K562 (cell line): ENCODE data around the gene OTOGL. TPM values are rescaled to one million over a fixed set of nuclear protein-coding genes. Genes with fewer than 3 reads are reported as not detected.
"Not testable (repeated sequence)": the region's sequence is repeated elsewhere in the genome, so short reads cannot be mapped to it uniquely, and the experiment has no call there.

ENCODE experiments used
- ATAC-seq: fragments of 200-7000 bp; cut with Tn5 transposase; 3 replicates; pipeline ENCODE4 v1.9.1; 2020; ENCODE audit warnings: moderate library complexity
- BruUV-seq: library from RNA; stranded (reverse); fragments of 400-500 nt; replicated peaks from 2 replicates; lab custom pipeline; 2021; lab: Mats Ljungman, UMichigan
- CTCF ChIA-PET: fragments of 300-600 bp; formaldehyde crosslinking; extraction: SDS; loops from one replicate; lab custom pipeline; 2021; ENCODE audit warnings: low intra/inter-chr PET ratio; lab: Yijun Ruan, JAX
- POLR2A ChIA-PET: fragments of 300-600, 350-650 bp; sonication (Branson Sonifier 250); formaldehyde crosslinking; extraction: SDS; loops from one replicate; lab custom pipeline; 2021; ENCODE audit warnings: antibody characterized with exemption, inconsistent platforms; lab: Yijun Ruan, JAX
- DNase-seq, 4 experiments: peaks; one replicate each; pipeline versions ENCODE4 v3.0.0 to v3.0.0-alpha.2; 2011 to 2018; ENCODE audit warnings: low spot score in 3 of 4, mixed read lengths in 3 of 4; ENCODE audit errors: extremely low read depth in 1 of 4
- FAIRE-seq: peaks from 2 replicates; lab custom pipeline; 2011; peaks lifted over from hg19 to GRCh38; lab: Jason Lieb, UNC
- H2AFZ ChIP-seq: 2 replicates; pipeline ENCODE4 v1.6.0; 2011; ENCODE audit warnings: low read depth, low read length, control low read depth, inconsistent platforms
- H3K27ac ChIP-seq: fragments of 200-600 bp; 3 replicates; pipeline ENCODE4 v1.8.0; 2011; ENCODE audit warnings: low read depth, mild to moderate bottlenecking, control low read depth, inconsistent platforms, low read length, moderate library complexity, mixed read lengths; ENCODE audit errors: extremely low read depth
- H3K27me3 ChIP-seq, 2 experiments: fragments of 300-600 bp in 1 of 2; 2 replicates in 1 of 2; 3 replicates in 1 of 2; pipeline versions ENCODE4 v1.6.0 to v1.8.0; 2011; ENCODE audit warnings: inconsistent platforms in 2 of 2, low read length in 2 of 2, mild to moderate bottlenecking in 1 of 2, mixed read lengths in 1 of 2, moderate library complexity in 1 of 2; ENCODE audit not compliant: control insufficient read depth in 2 of 2, insufficient read depth in 2 of 2
- H3K36me3 ChIP-seq: fragments of 300-600 bp; 3 replicates; pipeline ENCODE4 v1.8.0; 2011; ENCODE audit warnings: mild to moderate bottlenecking, low read length, inconsistent platforms; ENCODE audit not compliant: control insufficient read depth, insufficient read depth
- H3K4me1 ChIP-seq, 2 experiments: fragments of 200-600 bp in 1 of 2; replicated peaks in 1 of 2; 2 replicates in 1 of 2; 3 replicates in 1 of 2; pipeline versions ENCODE4 v1.5.1 to v1.8.0; 2011; ENCODE audit warnings: inconsistent platforms in 2 of 2, low read length in 2 of 2, mild to moderate bottlenecking in 1 of 2, mixed read lengths in 1 of 2, moderate library complexity in 1 of 2; ENCODE audit not compliant: control insufficient read depth in 2 of 2, insufficient read depth in 2 of 2
- H3K4me2 ChIP-seq: 2 replicates; pipeline ENCODE4 v1.6.1; 2011; ENCODE audit warnings: low read length, control low read depth, inconsistent platforms, mixed read lengths; ENCODE audit not compliant: insufficient read depth
- H3K4me3 ChIP-seq: fragments of 200-600 bp; sonication (generic), shearing (Covaris generic); 2 replicates; pipeline ENCODE4 v1.5.1; 2016; ENCODE audit warnings: control low read depth, inconsistent platforms
- H3K79me2 ChIP-seq: fragments of 200-600 bp; 3 replicates; pipeline ENCODE4 v1.8.0; 2011; ENCODE audit warnings: low read length, inconsistent platforms; ENCODE audit not compliant: control insufficient read depth, insufficient read depth
- H3K9ac ChIP-seq, 2 experiments: 2 replicates each; pipeline versions ENCODE4 v1.6.0 to v1.6.1; 2011; ENCODE audit warnings: low read depth in 2 of 2, low read length in 2 of 2, control low read depth in 1 of 2, inconsistent platforms in 1 of 2, mild to moderate bottlenecking in 1 of 2, mixed read lengths in 1 of 2; ENCODE audit not compliant: insufficient read depth in 1 of 2
- H3K9me1 ChIP-seq: one replicate; pipeline ENCODE4 v1.6.0; 2011; ENCODE audit warnings: inconsistent platforms, mild to moderate bottlenecking, low read length, moderate library complexity; ENCODE audit not compliant: control insufficient read depth, insufficient read depth
- H3K9me3 ChIP-seq: replicated peaks from 2 replicates; pipeline ENCODE4 v1.5.1; 2011; ENCODE audit warnings: low read depth, low read length, inconsistent platforms; ENCODE audit not compliant: control insufficient read depth, insufficient read depth
- H4K20me1 ChIP-seq: replicated peaks from 2 replicates; pipeline ENCODE4 v1.6.1; 2011; ENCODE audit warnings: low read length, inconsistent platforms, mixed read lengths; ENCODE audit not compliant: control insufficient read depth, insufficient read depth
- PRDM10 ChIP-seq: fragments of 450-650 bp; IDR thresholded peaks from 2 replicates; pipeline ENCODE4 v1.6.1; 2018; ENCODE audit not compliant: partially characterized antibody
- WGBS: fragments of 100-300 bp; shearing (Covaris generic); methylation state at CpG from one replicate; pipeline ENCODE4 v1.1.6; 2016; ENCODE audit warnings: low coverage, mixed read lengths; ENCODE audit not compliant: insufficient coverage; ENCODE audit errors: missing lambda C conversion rate; 5-methylcytosine and 5-hydroxymethylcytosine counted together
- in situ Hi-C: fragments of 300-500 bp; cut with MboI; formaldehyde crosslinking; loops from 4 replicates; pipeline ENCODE4 v1.15.0; 2018; ENCODE audit warnings: inconsistent platforms, mixed read lengths
- intact Hi-C: fragments of 100-400 bp; cut with micrococcal nuclease; formaldehyde crosslinking; loops from 2 replicates; pipeline ENCODE4 v1.14.2; 2022
- polyA plus RNA-seq, 8 experiments: library from polyadenylated mRNA; depleted of rRNA in 4 of 8; stranded (reverse) in 5 of 8; unstranded in 3 of 8; fragments of >200 nt; fragmentation: Nextera tagmentation in 2 of 8; fragmentation: Illumina TruSeq in 1 of 8; extraction: Ambion mirVana in 2 of 8; extraction: Trizol in 1 of 8; gene quantifications; 2 replicates each; pipeline versions ENCODE4 v1.2.1 to v1.2.3, GENCODE V29; 2011 to 2014; ENCODE audit warnings: inconsistent platforms in 1 of 8, missing spikeins in 1 of 8
- total RNA-seq, 7 experiments: library from RNA; depleted of rRNA in 6 of 7; stranded (reverse); fragments of >200 nt in 6 of 7; fragmentation: Illumina TruSeq in 2 of 7; extraction: Trizol in 2 of 7; gene quantifications; 2 replicates each; pipeline versions ENCODE4 v1.2.1 to v1.2.3, GENCODE V29; 2011 to 2021; ENCODE audit warnings: low replicate concordance in 1 of 7

The OTOGL gene
- total and polyA plus RNA-seq, 9 of the 15 experiments (the other 6 are each of a cell fraction or from before 2014, with no cell fraction given), result 0.02 to 0.03 TPM; not detected in 7

GRCh38 chr12:80083892-80084614 is 15.3 kb upstream of the OTOGL start:
- H3K9me1 ChIP-seq, H3K36me3 ChIP-seq, H3K9ac ChIP-seq, FAIRE-seq, POLR2A ChIA-PET, H3K79me2 ChIP-seq, ATAC-seq, H4K20me1 ChIP-seq, H3K27ac ChIP-seq, H3K4me2 ChIP-seq, H3K4me3 ChIP-seq, BruUV-seq, H3K9me3 ChIP-seq, in situ Hi-C loops, CTCF ChIA-PET, H3K27me3 ChIP-seq, DNase-seq: not testable (repeated sequence)
- peak; percentile 28 for TF ChIP-seq PRDM10
- intact Hi-C loops, result loop anchor here (10.0 kb wide), 1 partner anchor 199 kb away; no protein-coding TSS in a partner anchor
- 4% methylated on average over 8 of the region's 9 CpGs for WGBS
- Histone ChIP-seq H3K4me1 (peaks cover 0 to 12% of the 10 kb centered on the region in 2 experiments; a peak in 3 of 5 replicates), H2AFZ (peak overlapping the region; percentile 51; the same call in 1 of the 2 replicates)
